Measurements from ENCODE around the gene USP6NL.
"Not testable (repeated sequence)": the region's sequence is repeated elsewhere in the genome, so short reads cannot be mapped to it uniquely, and the experiment has no call there.

Gene USP6NL

GRCh38 chr10:11611248-11612020 lies at the start of gene USP6NL:
USP6NL (minus strand) TSS chr10:11611650; CDS start chr10:11597634, 14,016 bp downstream.
- peak; percentile 65 for DNase-seq

GRCh38 chr10:11658801-11659368 lies 47.4 kb upstream of the USP6NL start:
- DNase-seq, result no peak

DNA sequence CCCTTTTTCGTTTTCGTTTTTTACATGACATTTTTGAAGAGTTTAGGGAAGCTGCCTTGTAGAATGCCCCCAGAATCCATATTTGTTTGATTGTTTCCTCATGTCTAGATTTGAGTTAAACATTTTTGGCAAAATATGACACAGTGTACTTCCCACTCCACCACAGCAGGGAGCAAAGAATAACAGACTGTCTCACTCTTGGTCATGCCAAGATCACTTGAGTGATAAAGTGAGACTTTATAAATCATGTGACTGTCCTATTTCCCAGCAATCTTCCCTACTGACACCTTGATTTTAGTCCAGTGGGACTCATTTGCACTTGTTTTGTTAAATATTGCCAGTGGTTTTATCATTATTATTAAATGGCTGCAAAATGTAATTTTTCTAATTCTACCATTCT lies 44.4 kb upstream of the USP6NL start:
- no peak for DNase-seq

DNA sequence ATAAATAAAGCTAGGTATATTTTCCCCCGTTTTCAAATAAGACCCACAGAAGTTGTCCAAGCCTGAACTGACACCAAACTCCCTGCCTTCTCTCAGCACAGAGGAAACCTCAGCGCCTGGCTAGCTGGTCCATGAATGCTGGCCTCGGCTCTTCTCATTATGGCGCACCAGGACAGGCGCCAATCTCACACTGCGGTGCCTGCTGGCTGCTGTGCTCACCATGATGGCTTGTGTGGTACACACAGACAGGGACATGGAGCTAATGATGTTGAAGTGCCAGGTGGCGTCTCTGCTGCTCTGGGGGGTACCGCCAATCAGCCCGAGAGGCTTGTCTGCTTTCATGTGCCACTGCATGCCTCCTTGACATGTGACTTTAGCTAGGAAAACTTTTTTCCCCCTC lies 43.2 kb upstream of the USP6NL start:
- no peak for DNase-seq

GRCh38 chr10:11653758-11654471 lies 42.5 kb upstream of the USP6NL start:
- DNase-seq, result no peak

DNA sequence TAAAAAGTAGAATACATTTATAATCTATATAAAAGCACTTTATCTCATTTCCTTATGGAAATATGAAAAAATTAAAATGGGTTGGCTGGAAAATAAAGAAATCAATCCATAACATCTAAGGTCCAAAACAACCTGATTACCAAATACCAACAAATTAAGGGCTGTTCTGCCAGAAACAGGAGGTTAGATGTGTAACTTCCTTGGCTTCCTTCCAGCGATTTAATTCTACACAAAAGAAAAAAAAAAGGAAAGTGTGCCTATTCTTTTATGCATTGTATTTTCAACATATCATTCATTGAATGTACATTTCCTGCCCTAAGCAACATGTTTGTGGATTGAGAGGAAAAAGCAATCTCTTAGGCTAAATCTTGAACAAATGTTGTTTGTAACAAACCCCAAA lies 36.2 kb upstream of the USP6NL start:
- no peak for DNase-seq

- DNase-seq, result no peak
Observed at GRCh38 chr10:11646450-11646849, 35.0 kb upstream of the USP6NL start.

DNA sequence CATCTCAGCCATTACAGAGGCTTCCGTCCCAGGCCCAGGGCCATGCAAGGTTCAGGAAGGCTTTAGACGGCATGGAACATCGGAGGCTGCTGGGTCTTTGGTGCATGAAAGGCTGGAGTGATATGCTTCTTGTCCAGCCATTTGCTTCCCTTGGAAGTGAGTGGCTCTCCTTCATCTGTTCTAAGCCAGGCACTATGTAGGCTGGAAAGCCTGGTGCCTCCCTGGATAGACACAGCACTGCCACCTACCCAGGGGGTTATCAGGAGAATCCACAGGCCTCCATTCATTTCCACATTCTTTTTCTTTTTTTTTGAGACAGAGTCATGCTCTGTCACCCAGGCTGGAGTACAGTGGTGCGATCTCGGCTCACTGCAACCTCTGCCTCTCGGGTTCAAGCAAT lies 31.6 kb upstream of the USP6NL start:
- DNase-seq, result no peak

DNA sequence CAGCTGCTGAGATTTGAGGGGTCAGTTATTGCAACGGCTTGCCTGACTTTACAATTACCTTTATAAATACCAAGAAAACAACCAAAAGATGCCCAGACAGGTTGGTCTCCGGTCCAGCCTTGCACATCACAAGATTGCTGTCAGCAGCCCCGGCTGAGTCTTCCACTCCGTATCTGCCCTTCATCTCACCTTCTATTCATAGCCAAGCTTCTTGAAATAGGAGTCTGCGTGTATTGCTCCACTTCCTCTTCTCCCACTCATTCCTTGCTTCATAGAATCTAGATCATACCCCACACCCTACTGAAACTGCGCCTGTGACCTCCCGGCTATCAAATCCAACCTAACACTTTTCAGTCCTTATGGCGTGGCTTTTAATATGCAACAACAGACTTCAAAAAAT lies 31.1 kb upstream of the USP6NL start:
- no peak for DNase-seq

DNA sequence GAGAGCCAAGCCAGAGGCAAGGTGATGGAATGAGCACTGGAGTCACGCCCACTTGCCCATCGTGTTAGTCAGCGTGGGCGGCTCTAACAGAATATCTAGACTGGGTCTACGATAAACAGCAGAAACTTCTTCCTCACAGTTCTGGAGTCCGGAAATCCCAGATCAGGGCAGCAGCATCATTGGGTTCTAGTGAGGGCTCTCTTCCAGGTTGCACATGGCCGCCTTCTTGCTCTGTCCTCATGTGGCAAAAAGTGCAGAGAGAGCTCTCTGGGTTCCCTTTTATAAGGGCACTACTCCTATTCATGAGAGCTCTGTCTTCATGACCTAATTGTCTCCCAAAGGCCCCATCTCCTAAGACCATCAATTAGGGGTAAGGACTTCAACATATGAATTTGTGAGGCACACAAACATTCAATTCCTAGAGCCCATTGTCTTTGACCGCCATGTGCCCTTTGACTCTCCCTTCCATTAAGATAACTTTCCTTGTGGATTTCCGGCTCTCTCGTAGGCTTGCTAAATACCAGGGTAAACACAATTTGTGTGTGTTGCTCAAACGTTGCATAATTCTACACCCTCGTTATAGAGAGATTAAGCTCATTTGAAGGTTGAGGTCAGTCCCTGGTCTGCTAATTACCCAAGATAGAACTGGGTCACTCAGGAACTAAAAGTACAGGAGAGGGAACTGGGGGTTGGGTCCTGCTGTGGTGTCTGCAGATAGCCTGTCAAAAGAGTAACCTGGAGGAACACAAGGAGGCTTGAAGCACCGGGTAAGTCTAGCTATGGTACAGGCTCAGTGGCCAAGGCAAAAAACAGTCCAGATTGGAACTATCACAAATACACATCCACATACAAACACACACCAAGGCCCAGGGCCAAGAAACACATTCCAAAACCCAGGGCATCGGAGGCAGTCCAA lies 28.7 kb upstream of the USP6NL start:
- DNase-seq, result no peak

GRCh38 chr10:11639362-11639761 lies 27.9 kb upstream of the USP6NL start:
- DNase-seq, result no peak

- no peak for DNase-seq
Observed at GRCh38 chr10:11638055-11638698, 26.7 kb upstream of the USP6NL start.

DNA sequence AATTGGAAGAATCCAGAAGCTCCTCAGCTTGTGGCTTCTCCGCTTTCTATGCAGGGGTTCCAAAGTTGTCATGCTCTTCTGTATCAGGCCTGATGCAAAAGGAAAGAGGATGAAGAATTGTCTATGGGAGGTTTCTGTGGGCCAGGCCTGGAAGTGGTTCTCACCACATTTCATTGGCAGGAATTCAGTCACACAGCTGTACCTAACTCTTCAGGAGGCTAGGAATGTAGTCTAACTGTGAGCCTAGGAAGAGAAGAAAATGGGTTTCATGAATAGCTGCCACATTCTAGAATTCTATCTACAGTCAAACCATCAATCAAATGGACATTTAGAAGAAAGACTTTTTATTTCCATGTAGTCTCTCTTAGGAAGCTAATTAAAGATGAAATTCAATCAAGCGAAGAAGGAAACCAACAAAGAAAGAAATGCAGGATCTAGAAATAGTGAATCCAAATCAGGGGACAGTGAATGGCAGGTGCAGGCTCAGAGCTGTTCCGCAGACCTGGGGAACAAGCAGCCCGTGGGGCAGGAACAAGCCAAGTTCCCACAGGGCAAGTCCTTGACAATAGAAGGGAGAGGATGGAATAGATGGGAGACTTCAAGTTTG lies 25.4 kb upstream of the USP6NL start:
- DNase-seq, result no peak

GRCh38 chr10:11631890-11632587 lies 20.6 kb upstream of the USP6NL start:
- DNase-seq, result no peak

GRCh38 chr10:11631291-11631690 lies 19.8 kb upstream of the USP6NL start:
- no peak for DNase-seq

DNA sequence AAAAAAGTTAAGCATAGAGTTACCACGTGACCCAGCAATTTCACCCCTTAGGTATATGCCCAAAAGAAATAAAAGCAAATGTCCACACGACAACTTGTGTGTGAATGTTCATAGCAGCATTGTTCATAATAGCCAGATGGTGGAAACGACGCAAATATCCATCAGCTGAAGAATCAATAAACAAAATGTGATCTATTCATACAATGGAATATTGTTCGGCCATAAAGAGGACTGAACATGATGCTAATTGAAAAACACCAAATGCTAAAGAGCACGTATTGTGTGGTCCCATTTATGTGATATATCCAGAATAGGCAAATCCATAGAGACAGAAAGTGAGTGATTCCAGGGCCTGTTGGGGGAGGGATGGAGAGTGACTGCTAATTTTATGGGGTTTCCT lies 18.3 kb upstream of the USP6NL start:
- DNase-seq, result no peak

DNA sequence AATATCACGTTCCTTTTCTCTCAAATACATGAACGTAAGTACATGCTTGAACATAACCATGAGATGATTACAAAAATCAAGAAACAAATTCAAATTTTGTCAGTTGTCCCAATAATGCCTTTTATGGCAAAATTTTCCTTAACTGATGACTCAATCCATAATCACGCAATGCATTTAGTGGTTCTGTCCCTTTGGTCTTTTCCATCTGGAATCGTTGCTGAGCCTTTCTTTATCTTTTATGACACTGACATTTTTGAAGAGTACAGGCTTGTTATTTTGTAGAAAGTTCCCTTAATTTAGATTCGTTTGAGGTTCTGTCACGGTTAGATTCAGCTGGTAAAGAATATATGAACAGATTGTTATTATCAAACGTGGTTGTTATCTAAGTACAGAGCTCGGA lies 16.5 kb upstream of the USP6NL start:
- DNase-seq, result not testable (repeated sequence)

DNA sequence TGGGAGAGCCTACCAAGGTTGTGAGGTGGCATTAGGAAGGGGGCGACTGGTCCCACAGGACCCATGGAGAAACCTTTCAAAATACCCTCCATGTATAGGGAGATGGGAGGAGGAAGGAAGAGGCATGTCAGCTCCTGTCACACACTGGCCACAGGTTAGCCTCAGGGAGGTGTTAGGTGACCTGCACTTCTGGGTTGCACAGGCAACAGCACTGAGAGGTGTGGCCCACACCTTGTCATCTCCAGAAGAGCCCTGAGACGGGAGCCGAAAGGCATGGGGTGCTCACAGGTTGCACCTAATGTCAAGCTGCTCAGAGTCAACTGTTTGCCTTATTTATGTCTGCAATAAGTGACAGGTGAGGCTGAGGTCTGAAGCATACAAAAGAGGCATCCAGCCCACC lies 14.6 kb upstream of the USP6NL start:
- DNase-seq, result no peak

GRCh38 chr10:11625019-11625735 lies 13.7 kb upstream of the USP6NL start:
- no peak for DNase-seq

DNA sequence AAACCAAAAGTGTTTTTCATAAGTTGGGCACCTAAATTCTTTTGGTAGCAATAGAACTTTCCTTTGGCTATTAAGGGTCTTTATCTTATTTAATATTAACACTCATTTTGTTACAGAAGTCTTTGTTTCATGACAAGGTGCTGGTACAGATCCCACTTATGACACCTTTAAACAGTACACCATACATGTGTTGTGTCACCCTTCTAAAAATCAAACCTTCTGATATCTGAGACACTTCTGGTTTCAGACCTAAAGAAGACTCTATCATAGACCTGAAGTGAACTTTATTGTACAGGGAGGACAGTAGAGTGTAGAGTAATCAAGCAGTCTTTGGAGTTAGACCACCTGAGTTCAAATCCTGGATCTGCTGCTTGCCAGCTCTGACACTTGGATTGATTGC lies 5.8 kb upstream of the USP6NL start:
- no peak for DNase-seq

GRCh38 chr10:11616021-11616420 lies 4.6 kb upstream of the USP6NL start:
- no peak for DNase-seq

Measured in COR-L47 (cell line).